ENCODE results near the gene ARSB.

GRCh38 chr5:78824831-78825281 is 160.3 kb downstream of the ARSB start:
- TF ChIP-seq TAF1 (IDR thresholded peaks at IDR 0.05; ENCODE audit: borderline replicate concordance, insufficient read depth, low read length) (no peak), REST (IDR thresholded peaks at IDR 0.05; ENCODE audit: insufficient read depth in 1 of 2, low read depth in 2 of 2, low read length in 2 of 2) (no peak), POLR2AphosphoS5 (IDR thresholded peaks at IDR 0.05; ENCODE audit: low read depth, low read length) (no peak), SIN3A (IDR thresholded peaks at IDR 0.05; ENCODE audit: borderline replicate concordance, insufficient read depth, low read length) (no peak)

All from PFSK-1 (cell line).